Neural progenitor cell (in vitro differentiated cells): ENCODE measurements around the gene CD46.

Source experiments
- CTCF ChIP-seq: fragments of 200-600 bp; sonication (generic); IDR thresholded peaks from 2 replicates; pipeline ENCODE4 v1.5.1; 2017; ENCODE audit warnings: antibody characterized with exemption, mild to moderate bottlenecking
- EZH2 ChIP-seq: fragments of 200-600 bp; sonication (generic); IDR thresholded peaks from 2 replicates; pipeline ENCODE4 v1.6.1; 2017; ENCODE audit warnings: antibody characterized with exemption, mild to moderate bottlenecking, moderate library complexity
- EZH2phosphoT487 ChIP-seq: fragments of 200-600 bp; sonication (generic); IDR thresholded peaks from 2 replicates; pipeline ENCODE4 v1.6.1; 2017; ENCODE audit warnings: antibody characterized with exemption

DNA sequence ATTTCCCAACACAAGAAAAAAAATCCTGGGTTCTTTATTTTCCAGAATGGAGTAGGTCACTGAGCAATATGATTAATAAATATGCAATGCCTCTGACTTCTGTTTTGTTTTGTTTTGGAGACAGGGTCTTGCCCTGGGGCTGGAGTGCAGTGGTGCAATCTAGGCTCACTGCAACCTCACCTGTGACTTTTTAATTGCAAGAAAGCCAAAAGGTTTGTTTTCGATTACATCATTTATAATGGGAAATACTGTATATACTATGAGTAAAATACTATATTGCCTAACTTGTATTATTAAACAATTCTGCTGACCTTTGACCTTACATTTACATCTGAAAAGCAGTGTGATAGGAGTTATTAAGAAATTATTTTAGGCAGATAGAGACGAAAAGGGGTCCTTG is 11.6 kb upstream of the CD46 start:
- TF ChIP-seq CTCF (no peak), EZH2 (no peak), EZH2phosphoT487 (no peak)
